Measurements from ENCODE around the gene SLC41A3.
A peak's percentile ranks its signal among the peaks of the same experiment; 100 is the strongest.
"Not testable (repeated sequence)": the region's sequence is repeated elsewhere in the genome, so short reads cannot be mapped to it uniquely, and the experiment has no call there.

Gene SLC41A3

DNA sequence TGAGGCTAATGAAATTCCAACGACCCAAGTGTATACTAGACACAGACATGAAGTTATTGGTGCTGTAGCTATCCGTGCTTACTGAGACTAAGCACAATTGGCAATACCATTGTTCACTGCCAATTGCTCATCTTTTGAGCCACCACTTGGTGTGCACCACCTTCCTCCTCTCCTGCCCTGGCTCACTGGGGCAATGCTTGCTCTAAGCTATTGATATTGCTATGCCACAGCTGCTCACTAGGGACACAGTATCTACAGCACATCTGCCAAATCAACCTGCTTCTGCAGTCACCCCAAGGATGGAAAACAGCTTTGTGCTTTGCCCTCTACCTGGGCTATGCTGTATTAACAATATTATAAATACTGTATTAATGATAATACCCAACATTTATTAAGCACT lies 99.0 kb downstream of the SLC41A3 start:
- DNase-seq = not testable (repeated sequence)

DNA sequence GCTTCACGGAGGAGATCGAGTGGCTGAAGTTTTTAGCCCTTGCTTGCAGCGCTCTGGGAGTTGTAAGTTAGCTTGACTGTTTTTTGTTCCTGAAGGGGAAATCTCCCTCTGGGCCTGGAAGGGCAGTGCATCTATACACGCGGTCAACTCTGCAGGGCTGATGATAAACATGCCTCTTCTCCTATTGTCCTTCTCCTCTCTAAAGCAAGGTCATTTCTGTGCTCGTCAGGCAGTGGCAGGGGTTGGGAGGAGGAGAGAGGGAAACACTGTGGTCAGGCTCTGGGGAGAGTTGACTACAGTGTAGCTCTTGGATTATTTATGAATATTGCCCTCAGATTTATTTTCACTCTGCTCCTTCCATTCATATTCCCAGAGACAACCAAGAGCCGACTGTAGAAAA lies 106.8 kb downstream of the SLC41A3 start:
- not testable (repeated sequence) for DNase-seq

DNA sequence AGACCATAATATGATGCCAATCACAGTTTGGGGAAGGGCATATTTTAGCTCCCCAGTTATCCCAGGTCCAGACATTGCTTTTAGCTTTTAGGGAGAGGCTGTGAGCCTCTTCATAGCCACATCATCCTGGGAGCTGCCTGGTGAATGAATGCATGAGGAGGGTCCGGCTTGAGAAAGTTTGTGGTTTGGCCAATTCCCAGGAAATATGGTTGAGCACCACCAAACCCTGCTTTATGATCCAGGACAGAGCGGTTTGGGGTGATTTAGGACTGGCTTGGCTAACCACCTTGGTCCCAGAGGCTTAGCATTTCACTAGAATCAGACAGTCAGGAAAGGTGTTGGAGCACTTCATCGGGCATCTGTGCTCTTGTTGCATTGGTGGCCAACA lies 107.9 kb downstream of the SLC41A3 start:
- not testable (repeated sequence) for DNase-seq

DNA sequence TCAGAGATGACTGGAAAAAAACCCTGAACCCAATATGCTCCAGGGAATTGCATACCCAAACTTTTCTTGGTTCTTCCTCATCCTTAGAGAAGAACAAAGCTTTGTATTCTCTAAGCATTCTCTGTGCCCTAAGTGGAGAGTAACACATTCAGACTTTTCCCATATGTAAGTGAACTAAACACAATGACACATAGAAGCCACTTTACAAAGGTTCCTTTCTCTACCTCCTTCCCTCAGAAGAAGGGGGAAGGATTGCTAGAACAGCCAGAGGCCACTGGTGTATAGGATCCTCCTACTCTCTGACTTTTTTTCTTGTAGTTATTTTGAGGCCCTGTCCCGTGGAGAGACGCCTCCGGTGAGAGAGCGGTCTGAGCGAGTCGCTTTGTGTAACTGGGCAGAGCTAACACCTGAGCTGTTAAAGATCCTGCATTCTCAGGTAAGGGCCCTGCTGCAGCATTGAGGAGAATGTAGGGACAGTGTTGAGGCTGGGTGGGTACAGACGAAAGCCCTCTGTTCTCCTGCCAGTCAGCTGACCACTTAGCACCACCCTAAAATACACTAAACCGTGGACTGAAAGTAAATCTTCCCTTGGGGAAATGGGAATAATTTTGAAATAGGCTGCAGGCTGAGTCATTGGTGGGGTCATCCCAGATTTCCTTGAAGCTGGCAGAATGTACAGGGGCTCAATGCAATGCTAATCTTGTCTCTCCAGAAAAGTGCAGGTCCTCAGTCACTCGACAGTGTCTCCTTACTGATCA lies 108.5 kb downstream of the SLC41A3 start:
- not testable (repeated sequence) for DNase-seq

DNA sequence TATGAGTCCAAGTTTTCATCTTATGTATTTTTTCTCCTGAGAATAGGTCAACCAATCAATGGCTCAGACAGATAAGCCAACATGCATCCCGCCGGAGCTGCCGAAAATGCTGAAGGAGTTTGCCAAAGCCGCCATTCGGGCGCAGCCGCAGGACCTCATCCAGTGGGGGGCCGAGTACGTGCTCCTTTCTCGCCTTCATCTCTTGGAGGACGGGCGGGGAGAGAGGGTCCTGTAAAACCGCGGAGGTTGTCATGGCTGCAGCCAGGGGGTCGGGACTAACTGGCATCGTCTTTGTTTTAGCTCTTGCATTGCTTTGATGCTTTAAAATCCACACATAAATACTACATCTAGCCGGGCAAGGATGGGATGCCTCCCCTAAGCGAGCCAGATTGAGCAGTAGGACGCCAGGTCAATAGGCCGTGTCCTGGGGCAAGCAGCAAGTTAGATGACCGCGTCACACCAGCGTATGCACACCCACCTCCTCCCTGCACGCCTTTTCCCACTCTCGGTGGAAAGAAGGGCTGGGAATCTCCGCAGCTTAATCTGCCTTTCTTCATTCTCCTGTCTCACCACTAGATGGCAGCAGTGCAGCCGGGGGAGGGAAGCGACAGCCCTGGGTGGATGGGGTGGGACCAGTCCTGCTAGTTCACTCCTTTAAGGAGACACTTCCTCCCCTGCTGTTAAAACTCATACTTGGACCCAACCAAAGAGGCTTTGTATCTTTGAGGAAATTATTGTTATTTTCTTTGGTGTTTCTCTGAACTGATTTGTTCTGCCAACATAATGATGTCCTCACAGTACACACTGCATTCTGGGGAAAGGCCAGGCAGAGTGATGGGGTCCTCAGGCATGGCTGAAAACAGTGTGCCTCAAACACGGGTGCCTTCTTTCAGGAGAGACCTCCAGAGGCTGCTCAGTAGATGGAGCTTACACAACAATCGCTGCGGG lies 111.7 kb downstream of the SLC41A3 start:
- DNase-seq = peak; percentile 14

DNA sequence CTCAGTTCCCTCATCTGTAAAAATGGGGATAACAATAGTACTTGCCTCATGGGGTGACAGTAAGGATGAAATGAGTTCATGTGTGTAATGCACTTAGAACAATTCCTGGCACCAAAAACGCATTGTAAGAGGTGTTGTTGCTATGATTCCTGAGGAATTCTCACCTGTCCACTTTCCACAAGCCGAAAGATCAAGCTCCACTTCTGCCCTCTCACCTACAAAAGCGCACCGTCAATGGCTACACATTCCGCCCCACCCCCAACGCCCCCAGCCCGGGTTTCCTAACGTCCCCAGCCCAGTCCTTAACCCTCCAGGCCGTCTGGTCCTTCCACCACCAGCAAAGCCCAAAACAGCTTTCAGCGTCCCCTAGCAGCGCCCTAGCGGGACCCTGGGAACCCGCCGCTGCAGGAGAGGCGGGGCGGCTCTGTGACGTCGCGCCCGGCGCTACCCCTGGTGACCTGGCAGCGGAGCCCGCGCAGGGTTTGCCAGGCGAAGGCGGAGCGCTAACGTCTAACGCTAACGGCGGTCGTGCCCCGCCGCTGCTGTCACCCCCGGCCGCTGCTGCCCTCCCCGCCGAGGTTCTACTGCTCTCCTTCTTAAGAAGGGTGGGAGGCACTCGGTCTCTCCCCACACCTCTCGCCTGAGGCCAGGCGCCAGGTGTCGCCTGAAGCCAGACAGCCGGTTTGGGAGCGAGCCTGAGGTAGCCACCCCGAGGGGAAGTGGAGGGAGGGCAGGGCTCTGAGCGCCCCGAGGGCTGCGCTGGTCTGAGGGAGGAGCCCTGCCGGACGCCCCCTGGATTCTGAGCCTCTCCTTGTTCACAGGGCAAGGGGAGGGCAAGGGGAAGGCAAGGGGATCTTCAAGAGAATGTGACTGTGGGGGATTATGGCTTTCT lies 115.0 kb downstream of the SLC41A3 start, which contains the start of gene ROPN1B:
ROPN1B (plus strand) TSS at position 478 of the 892 bp plus-strand sequence. CDS start 2,877 bp downstream, outside the sequence.
- DNase-seq = not testable (repeated sequence)

DNA sequence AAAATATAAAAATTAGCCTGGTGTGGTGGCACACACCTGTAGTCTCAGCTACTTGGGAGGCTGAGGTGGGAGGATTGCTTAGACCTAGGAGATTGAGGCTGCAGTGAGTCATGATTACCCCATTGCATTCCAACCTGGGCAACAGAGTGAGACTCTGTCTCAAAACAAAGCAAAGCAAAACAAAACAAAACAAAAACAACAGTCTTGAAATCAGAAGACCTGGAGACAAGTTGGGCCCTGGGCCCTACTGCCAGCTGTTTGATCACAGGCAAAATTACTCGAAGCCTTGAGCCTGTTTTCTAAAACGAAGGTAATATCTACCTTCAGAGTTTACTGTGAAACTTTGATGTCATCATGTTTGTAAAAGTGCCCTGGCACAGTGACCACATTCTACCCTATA lies 115.8 kb downstream of the SLC41A3 start:
- not testable (repeated sequence) for DNase-seq

DNA sequence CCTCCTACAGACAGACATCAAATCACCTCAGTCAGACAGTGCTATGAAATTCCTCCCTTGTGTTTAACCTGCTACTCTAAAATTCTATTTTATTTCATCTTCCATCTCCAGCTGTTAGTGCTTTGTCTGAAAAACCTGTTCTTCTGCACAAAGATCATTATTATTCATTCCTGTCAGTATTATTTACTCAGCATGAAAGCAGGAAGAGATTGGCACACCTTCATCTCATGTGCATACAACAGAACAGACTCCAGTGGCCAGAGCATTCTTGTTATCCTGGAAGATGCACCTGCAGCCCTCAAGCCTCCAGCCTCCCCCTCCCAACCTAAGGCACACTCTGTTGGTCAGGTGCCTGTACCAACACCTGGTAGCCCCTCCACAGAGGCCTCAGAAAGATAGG lies 116.8 kb downstream of the SLC41A3 start:
- DNase-seq = no peak

DNA sequence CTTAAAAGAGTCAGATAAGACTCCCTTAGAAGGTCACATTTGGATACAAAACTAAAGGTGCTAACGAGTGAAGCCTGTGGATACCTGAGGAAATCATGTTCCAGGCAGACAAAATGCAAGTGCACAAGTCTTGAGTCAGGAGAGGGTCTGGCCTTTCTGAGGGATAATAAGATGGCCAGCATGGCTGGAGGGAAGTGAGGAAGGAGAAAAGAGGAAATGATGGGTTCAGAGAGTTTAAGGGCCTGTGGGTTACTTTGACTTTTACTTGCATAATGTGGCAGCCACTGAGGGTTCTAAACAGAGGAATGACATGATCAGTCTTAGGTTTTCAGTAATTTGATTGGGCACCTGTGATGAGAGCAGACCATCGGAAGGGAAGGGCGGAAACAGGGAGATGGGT lies 118.4 kb downstream of the SLC41A3 start:
- no peak for DNase-seq

DNA sequence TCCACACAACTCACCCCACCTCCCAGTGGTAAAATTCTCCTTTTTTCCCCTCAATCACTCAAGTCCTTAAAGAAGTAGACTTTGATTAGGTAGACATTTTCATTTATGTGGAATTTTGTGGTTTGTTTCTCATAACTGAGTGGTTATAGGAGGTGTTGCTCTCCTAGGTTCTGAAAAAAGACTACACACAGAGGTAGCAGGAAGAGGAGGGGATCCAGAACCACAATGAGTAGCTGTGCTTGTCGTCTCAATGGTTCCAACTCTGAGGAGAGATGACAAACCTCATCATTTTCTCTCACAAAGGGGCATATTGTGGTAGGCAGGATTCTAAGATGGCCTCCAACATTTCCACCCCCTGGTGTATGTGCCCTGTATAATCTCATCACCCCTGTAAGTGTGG lies 120.1 kb downstream of the SLC41A3 start:
- not testable (repeated sequence) for DNase-seq

DNA sequence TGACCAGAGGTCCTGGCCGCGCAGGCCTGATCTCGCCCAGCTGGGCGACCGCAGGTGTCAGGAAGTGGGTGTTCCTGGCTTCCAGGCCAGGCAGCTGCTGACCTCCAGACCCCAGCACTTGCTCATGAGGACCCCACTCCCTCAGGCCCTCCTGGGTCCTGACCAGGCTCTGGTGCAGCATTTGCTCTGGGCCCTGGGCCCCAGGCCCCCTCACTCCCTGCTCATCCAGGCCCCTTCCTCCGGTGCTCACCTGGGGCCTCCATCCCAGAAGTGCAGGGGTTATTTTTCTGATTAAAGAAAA lies 122.7 kb downstream of the SLC41A3 start:
- DNase-seq = no peak

DNA sequence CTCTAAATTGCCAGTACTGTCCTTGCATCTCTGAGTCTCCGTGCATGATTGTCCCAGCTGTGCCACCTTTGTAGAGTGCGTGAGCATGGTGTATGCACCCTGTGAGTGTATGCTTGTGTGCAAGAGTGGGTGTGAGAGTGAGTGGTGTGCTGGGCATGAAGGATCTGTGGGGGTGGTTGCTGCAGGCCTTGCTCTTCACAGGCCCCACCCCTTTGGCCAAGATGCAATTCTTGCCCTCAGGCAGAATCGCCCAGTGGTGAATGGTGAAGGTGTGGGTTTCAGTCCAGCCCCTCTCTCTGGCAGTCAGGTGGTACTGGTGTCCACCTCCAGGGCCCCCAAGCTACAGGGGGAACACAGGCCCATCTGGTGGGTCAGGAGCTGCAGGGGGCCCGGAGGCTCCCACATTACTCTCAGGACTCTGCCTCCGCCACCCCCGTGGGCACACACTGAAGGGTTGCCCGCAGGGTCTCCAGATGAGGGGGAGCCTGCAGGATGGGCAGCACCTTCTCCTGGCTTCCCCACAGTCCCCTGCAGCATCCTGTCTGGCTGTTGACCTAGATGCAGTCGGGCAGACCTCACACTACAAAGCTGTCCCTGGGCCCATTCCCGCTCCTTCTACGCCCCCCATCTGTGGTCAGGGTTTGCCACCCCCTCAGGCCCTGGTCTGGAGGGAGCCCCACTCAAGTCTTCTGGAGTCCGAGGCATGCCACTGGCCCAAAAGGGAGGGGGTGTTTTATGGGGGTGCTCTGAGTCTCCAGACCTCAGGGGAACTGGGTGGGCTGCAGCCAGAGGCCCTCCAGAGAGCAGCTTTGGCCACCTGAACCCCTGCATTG lies 123.3 kb downstream of the SLC41A3 start:
- no peak for DNase-seq

DNA sequence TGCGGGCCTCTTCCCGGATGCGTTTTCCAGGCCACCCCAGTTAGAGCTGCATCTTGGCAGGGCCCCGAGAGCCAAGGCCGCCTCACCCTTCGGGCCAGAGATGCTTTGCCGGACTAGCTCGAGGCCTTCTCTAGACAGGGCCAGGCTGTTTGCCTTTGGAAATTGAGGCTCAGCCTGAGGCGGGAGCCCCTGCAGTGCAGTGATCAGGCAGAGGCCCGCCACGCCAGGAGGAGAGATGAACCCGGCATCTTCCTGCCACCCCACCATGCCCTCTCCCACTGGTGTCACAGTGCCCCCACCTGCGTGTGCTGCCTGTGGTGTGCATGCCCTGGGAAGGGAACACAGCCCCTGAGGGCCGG lies 123.9 kb downstream of the SLC41A3 start:
- no peak for DNase-seq

DNA sequence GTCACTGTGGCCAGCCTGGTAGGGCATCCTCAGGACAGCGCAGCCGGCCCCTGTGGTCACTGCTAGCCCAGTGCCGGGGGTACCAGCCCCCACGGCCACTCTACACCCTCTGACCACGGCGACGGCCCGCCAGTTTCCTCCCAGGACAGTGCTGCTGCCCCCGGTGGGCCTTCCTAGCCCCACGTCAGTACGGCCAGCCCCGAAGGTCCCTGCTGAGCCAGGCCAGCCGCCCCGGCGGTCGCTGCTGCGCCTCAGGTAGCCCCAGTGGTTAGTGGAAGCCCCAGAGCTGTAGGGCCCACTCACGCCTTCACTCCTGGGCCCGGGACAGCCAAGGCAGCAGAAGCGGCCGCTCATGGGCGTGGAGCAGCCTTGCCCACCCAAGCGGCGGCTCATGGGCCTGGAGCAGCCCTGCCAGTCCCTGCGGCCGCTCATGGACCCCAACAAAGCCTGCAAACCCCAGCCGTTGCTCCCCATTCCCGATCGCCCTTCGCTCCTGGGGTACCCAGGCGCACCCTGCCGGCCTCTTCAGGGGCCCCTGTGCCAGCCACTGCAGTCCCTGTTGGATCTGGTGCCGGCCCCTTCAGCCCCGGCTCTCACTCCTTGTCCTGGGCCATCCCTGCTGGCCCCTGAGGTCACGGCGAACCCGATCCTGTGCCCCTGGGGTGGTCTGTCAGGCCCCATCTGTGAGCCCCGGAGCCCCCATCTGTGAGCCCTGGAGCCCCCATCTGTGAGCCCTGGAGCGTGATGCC lies 124.4 kb downstream of the SLC41A3 start:
- DNase-seq = no peak

DNA sequence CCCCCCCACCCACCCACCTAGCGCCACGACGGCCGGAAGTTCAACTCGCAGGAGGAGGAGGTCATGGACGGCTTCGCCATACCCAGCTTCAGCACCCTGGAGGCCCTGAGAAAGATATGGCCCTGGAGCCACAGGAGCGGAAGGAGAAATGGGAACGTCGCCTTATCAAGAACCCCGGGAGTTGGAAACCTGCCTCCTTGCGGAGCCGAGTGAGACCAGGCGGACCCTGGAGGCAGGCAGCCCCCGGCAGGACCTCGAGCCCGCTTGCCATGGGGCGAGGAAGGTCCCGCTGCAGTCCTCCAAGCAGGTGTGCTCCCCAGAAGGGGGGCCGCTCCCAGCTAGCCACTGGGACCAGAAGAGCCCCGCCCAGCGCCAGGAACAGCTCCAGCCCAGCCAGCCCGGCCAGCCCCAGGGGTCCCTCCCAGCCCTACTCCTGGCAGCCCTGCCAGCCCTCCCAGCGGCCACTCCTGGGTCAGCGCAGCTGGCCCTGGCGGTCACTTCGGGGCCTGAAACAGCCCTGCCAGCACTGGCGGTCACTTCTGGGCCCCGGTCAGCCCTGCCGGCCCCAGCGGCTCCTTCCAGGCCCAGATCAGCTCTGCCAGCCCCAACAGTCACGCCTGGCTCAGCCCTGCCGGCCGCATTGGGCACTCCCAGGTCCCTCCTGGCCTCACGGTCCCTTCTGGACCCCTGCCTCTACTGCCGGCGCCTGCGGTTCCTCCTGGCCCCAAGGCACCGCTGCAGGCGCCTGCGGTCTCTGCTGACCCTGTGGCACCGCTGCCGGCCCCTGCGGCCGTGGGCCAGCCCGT lies 125.2 kb downstream of the SLC41A3 start:
- no peak for DNase-seq

DNA sequence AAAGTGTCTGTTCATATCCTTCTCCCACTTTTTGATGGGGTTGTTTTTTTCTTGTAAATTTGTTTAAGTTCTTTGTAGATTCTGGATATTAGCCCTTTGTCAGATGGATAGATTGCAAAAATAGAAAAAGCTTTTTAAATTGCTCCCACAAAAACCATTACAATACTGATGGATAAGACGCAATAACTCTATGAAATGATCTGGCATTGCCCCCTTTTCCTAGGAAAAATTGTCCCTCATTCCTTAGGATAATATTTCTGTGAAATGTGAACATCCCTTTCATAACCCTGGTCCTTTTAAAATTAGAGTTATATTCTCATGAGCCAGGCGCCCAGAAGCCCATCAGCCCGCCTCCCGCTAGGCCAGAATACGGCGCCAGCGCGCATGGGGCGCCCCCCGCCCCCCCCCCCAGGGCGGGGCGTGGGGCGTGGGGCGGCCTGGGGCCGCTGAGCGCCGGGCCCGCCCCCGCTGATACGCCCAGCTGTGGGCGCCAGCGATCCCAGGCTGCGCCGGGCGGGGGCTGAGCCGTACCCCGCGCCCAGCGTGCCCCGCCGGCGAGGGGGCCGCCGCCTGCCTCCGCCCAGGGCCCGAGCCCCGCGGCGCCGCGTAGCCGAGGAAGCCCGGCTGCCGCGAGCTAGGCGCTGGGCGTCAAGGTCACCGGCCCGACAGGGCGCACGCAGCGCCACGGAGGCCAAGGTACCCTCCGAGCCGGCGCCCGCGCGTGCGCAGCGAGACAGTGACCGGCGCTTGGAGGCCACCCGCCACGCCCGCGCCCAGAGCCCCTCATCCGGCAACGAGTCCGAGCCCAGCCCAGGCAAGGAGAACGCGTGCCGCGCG lies 126.0 kb downstream of the SLC41A3 start:
- DNase-seq = peak; percentile 1

DNA sequence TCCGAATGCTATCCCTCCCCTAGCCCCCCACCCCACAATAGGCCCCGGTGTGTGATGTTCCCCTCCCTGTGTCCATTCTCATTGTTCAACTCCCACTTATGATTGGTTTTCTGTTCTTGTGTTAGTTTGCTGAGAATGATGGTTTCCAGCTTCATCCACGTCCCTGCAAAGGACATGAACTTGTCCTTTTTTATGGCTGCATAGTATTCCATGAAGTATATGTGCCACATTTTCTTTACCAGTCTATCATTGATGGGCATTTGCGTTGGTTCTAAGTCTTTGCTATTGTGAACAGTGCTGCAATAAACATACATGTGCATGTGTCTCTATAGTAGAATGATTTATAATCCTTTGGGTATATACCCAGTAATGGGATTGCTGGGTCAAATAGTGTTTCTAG lies 126.9 kb downstream of the SLC41A3 start:
- not testable (repeated sequence) for DNase-seq

All from hematopoietic multipotent progenitor cell treated with erythropoietin and hydrocortisone succinate and interleukin-3 and kit ligand, for 8 days (in vitro differentiated cells).